H1 (cell line): Measurements from ENCODE around the gene XK. TPM values are rescaled to one million over a fixed set of nuclear protein-coding genes. Genes with fewer than 3 reads are reported as not detected.

Source experiments
- CTCF ChIA-PET: fragments of 300-600 bp; sonication (Branson Sonifier 250); formaldehyde crosslinking; loops from one replicate; lab custom pipeline; 2021; ENCODE audit not compliant: partially characterized antibody; lab: Charles Lee
- POLR2A ChIA-PET: fragments of 300-600 bp; sonication (Branson Sonifier 250); formaldehyde crosslinking; loops from one replicate; lab custom pipeline; 2021; ENCODE audit warnings: inconsistent platforms; ENCODE audit not compliant: partially characterized antibody; lab: Charles Lee
- DNase-seq, 2 experiments: peaks; one replicate each; pipeline versions ENCODE4 v3.0.0 to v3.0.0-alpha.2; 2010 to 2022; ENCODE audit warnings: low spot score in 2 of 2, low read depth in 1 of 2, mixed read lengths in 1 of 2
- FAIRE-seq: peaks from 2 replicates; lab custom pipeline; 2011; peaks lifted over from hg19 to GRCh38; lab: Jason Lieb, UNC
- H2AFZ ChIP-seq: 2 replicates; pipeline ENCODE4 v1.8.1; 2012; ENCODE audit warnings: low read length, inconsistent platforms
- H2AK5ac ChIP-seq: 2 replicates; pipeline ENCODE4 v1.6.1; 2013; ENCODE audit warnings: low read depth, low read length
- H2BK120ac ChIP-seq: replicated peaks from 2 replicates; pipeline ENCODE3; 2013; ENCODE audit warnings: low read depth, low read length, inconsistent platforms
- H2BK12ac ChIP-seq: 2 replicates; pipeline ENCODE4 v1.6.1; 2013; ENCODE audit warnings: low read depth, low read length
- H2BK15ac ChIP-seq: 2 replicates; pipeline ENCODE4 v1.6.1; 2013; ENCODE audit warnings: low read length
- H2BK20ac ChIP-seq: 2 replicates; pipeline ENCODE4 v1.6.1; 2013; ENCODE audit warnings: low read length
- H2BK5ac ChIP-seq: 2 replicates; pipeline ENCODE4 v1.6.1; 2013; ENCODE audit warnings: low read depth, low read length
- H3K14ac ChIP-seq: 2 replicates; pipeline ENCODE4 v1.6.1; 2013; ENCODE audit warnings: inconsistent platforms; ENCODE audit not compliant: insufficient read length
- H3K18ac ChIP-seq: 2 replicates; pipeline ENCODE4 v1.6.1; 2013; ENCODE audit warnings: low read length; ENCODE audit errors: extremely low read depth
- H3K23ac ChIP-seq: 2 replicates; pipeline ENCODE4 v1.6.1; 2013; ENCODE audit warnings: inconsistent platforms; ENCODE audit not compliant: insufficient read length
- H3K23me2 ChIP-seq: 2 replicates; pipeline ENCODE4 v1.6.1; 2013; ENCODE audit warnings: low read depth, low read length
- H3K27ac ChIP-seq: 2 replicates; pipeline ENCODE4 v1.6.1; 2011; ENCODE audit warnings: low read depth, low read length, inconsistent platforms
- H3K27me3 ChIP-seq, 4 experiments: replicated peaks in 1 of 4; 1 replicate in 1 of 4; 2 replicates in 3 of 4; pipeline versions ENCODE4 v1.6.1 to v1.8.1; 2011 to 2013; ENCODE audit warnings: low read length in 3 of 4, mild to moderate bottlenecking in 3 of 4, inconsistent platforms in 2 of 4, mixed read lengths in 2 of 4, moderate library complexity in 1 of 4; ENCODE audit not compliant: control insufficient read depth in 3 of 4, insufficient read depth in 3 of 4; ENCODE audit errors: extremely low read depth in 1 of 4
- H3K36me3 ChIP-seq, 4 experiments: 2 replicates each; pipeline versions ENCODE4 v1.6.1 to v1.8.1; 2011 to 2013; ENCODE audit warnings: mild to moderate bottlenecking in 4 of 4, low read length in 3 of 4, moderate library complexity in 2 of 4, control low read depth in 1 of 4, inconsistent platforms in 1 of 4; ENCODE audit not compliant: insufficient read depth in 4 of 4, control insufficient read depth in 2 of 4
- H3K4ac ChIP-seq: replicated peaks from 2 replicates; pipeline ENCODE3; 2013; ENCODE audit warnings: low read length, low read depth, mixed read lengths, inconsistent platforms; ENCODE audit not compliant: insufficient read length
- H3K4me1 ChIP-seq, 4 experiments: replicated peaks in 1 of 4; 1 replicate in 1 of 4; 2 replicates in 3 of 4; pipeline versions ENCODE4 v1.6.1 to v1.8.1; 2011 to 2013; ENCODE audit warnings: low read length in 3 of 4, inconsistent platforms in 2 of 4, mixed read lengths in 1 of 4; ENCODE audit not compliant: insufficient read depth in 4 of 4, control insufficient read depth in 3 of 4
- H3K4me2 ChIP-seq, 2 experiments: 2 replicates each; pipeline versions ENCODE4 v1.6.1 to v1.8.1; 2011 to 2013; ENCODE audit warnings: low read depth in 2 of 2, low read length in 2 of 2, control low read depth in 1 of 2, inconsistent platforms in 1 of 2, mild to moderate bottlenecking in 1 of 2; ENCODE audit not compliant: insufficient read depth in 1 of 2
- H3K4me3 ChIP-seq, 4 experiments: fragments of 200-600, 300-600 bp in 1 of 4; sonication (generic), shearing (Covaris generic), sonication (Bioruptor Twin) in 1 of 4; 2 replicates each; pipeline versions ENCODE4 v1.5.1 to v1.8.1; 2011 to 2016; ENCODE audit warnings: low read length in 4 of 4, low read depth in 3 of 4, control low read depth in 2 of 4, inconsistent platforms in 2 of 4, mild to moderate bottlenecking in 2 of 4, mixed read lengths in 1 of 4, moderate library complexity in 1 of 4; ENCODE audit not compliant: insufficient read depth in 2 of 4; ENCODE audit errors: extremely low read depth in 1 of 4
- H3K56ac ChIP-seq: replicated peaks from 2 replicates; pipeline ENCODE3; 2013; ENCODE audit warnings: low read depth, mild to moderate bottlenecking, mixed read lengths, low read length, inconsistent platforms; ENCODE audit not compliant: insufficient read length
- H3K79me1 ChIP-seq: 2 replicates; pipeline ENCODE4 v1.6.1; 2013; ENCODE audit warnings: low read depth, low read length, control low read depth
- H3K79me2 ChIP-seq, 2 experiments: 2 replicates each; pipeline versions ENCODE4 v1.6.1 to v1.8.1; 2012 to 2013; ENCODE audit warnings: low read length in 2 of 2, mild to moderate bottlenecking in 2 of 2, inconsistent platforms in 1 of 2; ENCODE audit not compliant: insufficient read depth in 2 of 2, control insufficient read depth in 1 of 2
- H3K9ac ChIP-seq, 4 experiments: replicated peaks in 1 of 4; 1 replicate in 1 of 4; 2 replicates in 3 of 4; pipeline versions ENCODE4 v1.6.1 to v1.8.1; 2011 to 2013; ENCODE audit warnings: low read depth in 3 of 4, low read length in 3 of 4, control low read depth in 2 of 4, mild to moderate bottlenecking in 2 of 4, moderate library complexity in 2 of 4, inconsistent platforms in 1 of 4; ENCODE audit errors: extremely low read depth in 1 of 4
- H3K9me3 ChIP-seq, 2 experiments: 2 replicates each; pipeline versions ENCODE4 v1.6.1 to v1.8.1; 2012 to 2013; ENCODE audit warnings: mild to moderate bottlenecking in 2 of 2, moderate library complexity in 2 of 2, control low read depth in 1 of 2, inconsistent platforms in 1 of 2, low read depth in 1 of 2, low read length in 1 of 2, mixed read lengths in 1 of 2; ENCODE audit not compliant: insufficient read depth in 2 of 2
- H4K20me1 ChIP-seq, 2 experiments: replicated peaks in 1 of 2; 2 replicates each; pipeline versions ENCODE3 to v1.8.1; 2011 to 2013; ENCODE audit warnings: inconsistent platforms in 2 of 2, low read length in 2 of 2, mild to moderate bottlenecking in 1 of 2; ENCODE audit not compliant: insufficient read depth in 2 of 2, control insufficient read depth in 1 of 2
- H4K5ac ChIP-seq: 2 replicates; pipeline ENCODE4 v1.6.1; 2013; ENCODE audit warnings: low read length, low read depth, mixed read lengths, inconsistent platforms; ENCODE audit not compliant: insufficient read length
- H4K8ac ChIP-seq: 2 replicates; pipeline ENCODE4 v1.8.0; 2013; ENCODE audit warnings: mild to moderate bottlenecking, moderate library complexity, low read length, inconsistent platforms; ENCODE audit not compliant: insufficient read depth; ENCODE audit errors: extremely low read depth
- H4K91ac ChIP-seq: replicated peaks from 2 replicates; pipeline ENCODE3; 2013; ENCODE audit warnings: low read length, mixed read lengths, inconsistent platforms; ENCODE audit not compliant: insufficient read length
- ATF3 ChIP-seq: IDR thresholded peaks from 2 replicates; pipeline ENCODE4 v1.6.1; 2011; ENCODE audit warnings: low read depth, mild to moderate bottlenecking, low read length; ENCODE audit not compliant: insufficient read depth
- BRCA1 ChIP-seq: IDR thresholded peaks from 2 replicates; pipeline ENCODE4 v1.6.1; 2012; ENCODE audit warnings: low read depth, low read length, improper control_type of control experiment
- CHD1 ChIP-seq: IDR thresholded peaks from 2 replicates; pipeline ENCODE4 v1.6.1; 2012; ENCODE audit warnings: low read depth, low read length, improper control_type of control experiment
- EZH2 ChIP-seq: fragments of 200-600 bp; sonication (generic); IDR thresholded peaks from 2 replicates; pipeline ENCODE4 v1.7.1; 2012; ENCODE audit warnings: low read depth, mild to moderate bottlenecking, moderate library complexity, low read length, inconsistent platforms; ENCODE audit not compliant: severe bottlenecking
- KDM1A ChIP-seq: fragments of 200-600, 300-600 bp; sonication (generic); IDR thresholded peaks from 2 replicates; pipeline ENCODE4 v1.7.1; 2016; ENCODE audit warnings: mild to moderate bottlenecking, low read length, borderline replicate concordance
- KDM4A ChIP-seq: IDR thresholded peaks from one replicate; pipeline ENCODE4 v1.7.1; 2012; ENCODE audit warnings: low read depth, mild to moderate bottlenecking, moderate library complexity, low read length, inconsistent platforms; ENCODE audit not compliant: severe bottlenecking
- POLR2A ChIP-seq, 2 experiments: IDR thresholded peaks; 1 replicate in 1 of 2; 2 replicates in 1 of 2; pipeline ENCODE4 v1.6.1; 2011; ENCODE audit warnings: low read depth in 2 of 2, low read length in 2 of 2, mild to moderate bottlenecking in 2 of 2; ENCODE audit errors: control extremely low read depth in 1 of 2
- RBBP5 ChIP-seq: IDR thresholded peaks from 2 replicates; pipeline ENCODE4 v1.7.1; 2012; ENCODE audit warnings: low read depth, mild to moderate bottlenecking, inconsistent platforms, low read length, moderate library complexity, borderline replicate concordance
- SIN3A ChIP-seq, 2 experiments: IDR thresholded peaks in 1 of 2; conservative IDR thresholded peaks in 1 of 2; 2 replicates each; pipeline ENCODE4 v1.6.1; 2011 to 2012; ENCODE audit warnings: low read length in 2 of 2, improper control_type of control experiment in 1 of 2, low read depth in 1 of 2, mild to moderate bottlenecking in 1 of 2
- SIX5 ChIP-seq: IDR thresholded peaks from 2 replicates; pipeline ENCODE4 v1.6.1; 2011; ENCODE audit warnings: mild to moderate bottlenecking, low read depth, low read length
- SP1 ChIP-seq: IDR thresholded peaks from 2 replicates; pipeline ENCODE4 v1.6.1; 2011; ENCODE audit warnings: low read depth, low read length
- WGBS, 2 experiments: shearing (Covaris generic) in 1 of 2; methylation state at CpG; one replicate each; pipeline versions ENCODE4 v1.1.6 to v1.1.7; 2013 to 2015; ENCODE audit warnings: low lambda C conversion rate in 2 of 2, mixed read lengths in 2 of 2, inconsistent platforms in 1 of 2, low coverage in 1 of 2, missing lambda C conversion rate in 1 of 2; ENCODE audit not compliant: insufficient replicate concordance in 2 of 2, insufficient coverage in 1 of 2, insufficient read length in 1 of 2; ENCODE audit errors: extremely low coverage in 1 of 2, missing lambda C conversion rate in 1 of 2; 5-methylcytosine and 5-hydroxymethylcytosine counted together
- polyA plus RNA-seq, 7 experiments: library from polyadenylated mRNA; depleted of rRNA in 3 of 7; stranded (reverse) in 5 of 7; unstranded in 2 of 7; fragments of >200 nt in 5 of 7; fragments of 200-250 nt in 2 of 7; gene quantifications; 1 replicate in 5 of 7; 2 replicates in 1 of 7; 4 replicates in 1 of 7; pipeline versions ENCODE4 v1.2.1 to v1.2.3, GENCODE V29; 2011 to 2013; ENCODE audit warnings: missing spikeins in 2 of 7, mixed read lengths in 2 of 7
- total RNA-seq: library from RNA; stranded (reverse); fragmentation: NEBNext Ultra II Directional; extraction: Animal tissue kit (Norgen Biotek cat#: 25700); gene quantifications from 2 replicates; pipeline ENCODE4 v1.2.1, GENCODE V29; 2021

Gene XK
- total and polyA plus RNA-seq, 2 of the 8 experiments (the other 6 are each of a cell fraction or from before 2014, with no cell fraction given) = 0.76 to 0.84 TPM

DNA sequence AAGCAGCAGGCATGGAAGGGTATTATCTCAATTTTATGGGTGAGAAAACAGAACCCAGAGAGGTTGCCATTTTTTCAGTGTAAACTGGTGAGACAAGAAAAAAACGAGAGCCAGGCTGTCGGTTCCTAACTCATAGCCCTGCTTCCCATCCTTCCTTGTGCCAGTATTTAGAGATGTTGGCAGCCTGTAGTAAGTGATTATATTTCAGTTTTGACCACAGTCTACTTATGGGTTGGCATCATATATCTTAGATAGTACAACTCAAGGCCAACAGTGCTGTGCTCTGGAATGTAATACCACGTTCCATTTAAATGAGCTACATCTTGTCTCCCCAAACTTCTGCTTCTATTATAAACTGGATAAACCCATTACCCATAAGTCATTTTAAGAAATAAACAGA is 40.8 kb downstream of the XK start:
- H3K4ac ChIP-seq = no peak overlapping the region
- no peak overlapping the region for H2BK15ac ChIP-seq
- no peak overlapping the region for H3K4me2 ChIP-seq
- H2BK12ac ChIP-seq = no peak overlapping the region
- no peak overlapping the region for H3K18ac ChIP-seq
- H3K56ac ChIP-seq = no peak overlapping the region
- H3K23ac ChIP-seq = no peak overlapping the region
- no peak overlapping the region for H3K4me3 ChIP-seq
- FAIRE-seq (no peak), DNase-seq (no peak)
- 96% methylated on average over 3 of the region's 3 CpGs; no CpG with 5 or more reads in 1 of the 2 experiments for WGBS, 2 experiments
- no peak overlapping the region for H4K91ac ChIP-seq
- H3K36me3 ChIP-seq = no peaks in the 10 kb centered on the region
- no peak overlapping the region for H4K8ac ChIP-seq
- CTCF ChIA-PET = no interaction called here
- H2AK5ac ChIP-seq = no peak overlapping the region
- no peak overlapping the region for H2AFZ ChIP-seq
- H3K27me3 ChIP-seq = no peaks in the 10 kb centered on the region
- no peak overlapping the region for H2BK5ac ChIP-seq
- no peak overlapping the region for H3K9ac ChIP-seq
- no peaks in the 10 kb centered on the region for H3K79me2 ChIP-seq
- no peak for TF ChIP-seq EZH2
- no peak for TF ChIP-seq SP1
- TF ChIP-seq POLR2A (IDR thresholded peaks at IDR 0.05; ENCODE audit: control extremely low read depth in 1 of 2, low read depth in 2 of 2, low read length in 2 of 2) = no peak
- no peak for TF ChIP-seq SIX5
- no peak for TF ChIP-seq CHD1
- no peak for TF ChIP-seq SIN3A (conservative IDR thresholded peaks at IDR 0.05 in 1 of 2, IDR thresholded peaks at IDR 0.05 in 1 of 2; ENCODE audit: low read depth in 1 of 2, low read length in 2 of 2)
- TF ChIP-seq KDM4A = no peak
- no peak for TF ChIP-seq RBBP5
- no peak for TF ChIP-seq KDM1A
- TF ChIP-seq BRCA1 = no peak
- TF ChIP-seq ATF3 = no peak
- H3K23me2 ChIP-seq = no peaks in the 10 kb centered on the region
- no peaks in the 10 kb centered on the region for H4K20me1 ChIP-seq
- POLR2A ChIA-PET = no interaction called here
- no peaks in the 10 kb centered on the region for H3K9me3 ChIP-seq
- H3K4me1 ChIP-seq = no peaks in the 10 kb centered on the region
- no peak overlapping the region for H4K5ac ChIP-seq
- H3K79me1 ChIP-seq = no peaks in the 10 kb centered on the region
- no peak overlapping the region for H2BK120ac ChIP-seq
- H2BK20ac ChIP-seq = no peak overlapping the region
- no peak overlapping the region for H3K27ac ChIP-seq
- no peak overlapping the region for H3K14ac ChIP-seq
